HepG2 (cell line): ENCODE data around the gene ZNF324B.

Source experiments
- ZNF891 ChIP-seq: sonication (generic); formaldehyde crosslinking; IDR thresholded peaks from 2 replicates; pipeline ENCODE4 v1.5.0; 2020; ENCODE audit warnings: mild to moderate bottlenecking, missing genetic modification reagents
- TF ChIP-seq, protein P1 (sequence below): sonication (generic); formaldehyde crosslinking; IDR thresholded peaks from 2 replicates; pipeline ENCODE4 v1.5.0; 2020; ENCODE audit warnings: mild to moderate bottlenecking, missing genetic modification reagents, moderate library complexity

DNA sequence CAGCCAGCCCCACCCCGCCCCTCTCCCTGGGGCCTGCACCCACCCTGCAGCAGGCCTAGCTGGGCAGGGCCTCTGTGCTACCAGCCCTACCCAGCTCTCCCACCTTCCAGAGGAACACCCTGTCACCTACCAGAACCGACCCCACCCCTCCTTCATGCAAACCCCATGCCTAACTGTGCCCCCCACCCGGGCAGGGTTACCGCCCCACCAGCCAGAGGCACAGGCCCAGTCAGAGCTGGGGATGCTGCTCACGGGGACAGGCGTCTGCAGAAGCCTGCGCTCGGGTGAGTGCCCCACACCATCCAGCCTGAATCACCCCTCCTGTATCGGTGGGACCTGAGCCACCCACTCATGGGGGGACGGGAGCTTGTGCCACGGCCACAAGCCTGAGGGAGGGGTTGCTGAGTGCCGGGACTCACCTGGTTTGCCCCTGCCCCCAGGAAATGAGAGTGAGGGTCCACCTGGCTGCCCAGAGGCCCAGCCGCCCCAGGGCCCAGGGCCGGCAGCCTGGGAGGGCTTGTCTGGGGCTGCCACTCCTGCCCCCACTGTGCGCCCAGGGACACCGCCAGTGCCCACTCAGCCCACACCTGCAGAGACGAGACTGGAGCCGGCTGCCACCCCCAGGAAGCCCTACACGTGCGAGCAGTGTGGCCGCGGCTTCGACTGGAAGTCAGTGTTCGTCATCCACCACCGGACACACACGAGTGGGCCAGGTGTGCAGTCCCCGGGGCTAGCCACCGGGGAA, 28.5 kb downstream of the ZNF324B start:
- TF ChIP-seq ZNF891 = no peak
- TF ChIP-seq, protein P1, sequence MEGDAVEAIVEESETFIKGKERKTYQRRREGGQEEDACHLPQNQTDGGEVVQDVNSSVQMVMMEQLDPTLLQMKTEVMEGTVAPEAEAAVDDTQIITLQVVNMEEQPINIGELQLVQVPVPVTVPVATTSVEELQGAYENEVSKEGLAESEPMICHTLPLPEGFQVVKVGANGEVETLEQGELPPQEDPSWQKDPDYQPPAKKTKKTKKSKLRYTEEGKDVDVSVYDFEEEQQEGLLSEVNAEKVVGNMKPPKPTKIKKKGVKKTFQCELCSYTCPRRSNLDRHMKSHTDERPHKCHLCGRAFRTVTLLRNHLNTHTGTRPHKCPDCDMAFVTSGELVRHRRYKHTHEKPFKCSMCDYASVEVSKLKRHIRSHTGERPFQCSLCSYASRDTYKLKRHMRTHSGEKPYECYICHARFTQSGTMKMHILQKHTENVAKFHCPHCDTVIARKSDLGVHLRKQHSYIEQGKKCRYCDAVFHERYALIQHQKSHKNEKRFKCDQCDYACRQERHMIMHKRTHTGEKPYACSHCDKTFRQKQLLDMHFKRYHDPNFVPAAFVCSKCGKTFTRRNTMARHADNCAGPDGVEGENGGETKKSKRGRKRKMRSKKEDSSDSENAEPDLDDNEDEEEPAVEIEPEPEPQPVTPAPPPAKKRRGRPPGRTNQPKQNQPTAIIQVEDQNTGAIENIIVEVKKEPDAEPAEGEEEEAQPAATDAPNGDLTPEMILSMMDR (CRISPR knock-in tag) = no peak
